GM21529 (cell line): ENCODE measurements around the gene RAB36.

Source experiments
- ATAC-seq: cut with Tn5 transposase; IDR thresholded peaks from one replicate; pipeline ENCODE4 v1.9.1; 2021; ENCODE audit not compliant: unreplicated experiment

RAB36 gene

GRCh38 chr22:23108249-23109078 lies 36.8 kb upstream of the RAB36 start:
- ATAC-seq, result no peak

GRCh38 chr22:23109079-23109347 lies 36.3 kb upstream of the RAB36 start:
- ATAC-seq, result no peak

GRCh38 chr22:23109441-23109978 lies 35.8 kb upstream of the RAB36 start:
- no peak for ATAC-seq

- ATAC-seq, result no peak
These were observed 34.9 kb upstream of the RAB36 start for GRCh38 chr22:23110190-23110921.

GRCh38 chr22:23110922-23111527 lies 34.3 kb upstream of the RAB36 start:
- no peak for ATAC-seq

GRCh38 chr22:23112472-23113012 lies 32.7 kb upstream of the RAB36 start:
- ATAC-seq, result no peak

- ATAC-seq, result no peak
These were observed 32.0 kb upstream of the RAB36 start for GRCh38 chr22:23113067-23113846.

GRCh38 chr22:23113847-23114720 lies 31.2 kb upstream of the RAB36 start:
- no peak for ATAC-seq

GRCh38 chr22:23114721-23115020 lies 30.6 kb upstream of the RAB36 start:
- no peak for ATAC-seq

GRCh38 chr22:23115369-23115768 lies 29.9 kb upstream of the RAB36 start:
- no peak for ATAC-seq

- ATAC-seq, result no peak
These were observed 29.3 kb upstream of the RAB36 start for GRCh38 chr22:23115825-23116494.

GRCh38 chr22:23116506-23117263 lies 28.6 kb upstream of the RAB36 start:
- ATAC-seq, result no peak

GRCh38 chr22:23117275-23117674 lies 28.0 kb upstream of the RAB36 start:
- no peak for ATAC-seq

- ATAC-seq, result no peak
These were observed 27.2 kb upstream of the RAB36 start for GRCh38 chr22:23117891-23118646.

GRCh38 chr22:23118647-23119493 lies 26.4 kb upstream of the RAB36 start:
- ATAC-seq, result no peak

- no peak for ATAC-seq
These were observed 25.5 kb upstream of the RAB36 start for GRCh38 chr22:23119494-23120414.
